ENCODE results near the gene CEMIP.

The CEMIP gene

DNA sequence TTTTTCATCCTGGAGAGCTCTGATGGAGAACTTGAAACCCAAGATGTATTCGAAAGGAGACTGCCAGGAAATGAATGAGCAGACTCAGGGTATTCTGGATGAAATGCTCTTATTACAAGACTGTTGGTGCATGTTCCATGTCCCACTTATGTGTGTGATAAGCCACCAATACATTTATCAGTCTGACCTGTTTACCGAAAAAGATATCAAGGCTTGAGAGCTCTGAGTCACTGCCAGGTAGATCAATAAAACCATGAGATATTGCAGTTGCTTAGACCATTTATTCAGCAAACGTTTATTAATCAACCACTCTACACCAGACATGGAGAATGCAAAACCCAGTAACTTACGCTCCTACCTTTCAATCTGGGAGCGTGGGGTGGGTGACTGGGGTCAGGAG lies 17.2 kb downstream of the CEMIP start:
- ChIA-PET POLR2A (no interaction called here), CTCF (no interaction called here)
- TF ChIP-seq NFRKB (IDR thresholded peaks at IDR 0.05), result no peak
- DNase-seq (ENCODE audit: extremely low spot score), result no peak

DNA sequence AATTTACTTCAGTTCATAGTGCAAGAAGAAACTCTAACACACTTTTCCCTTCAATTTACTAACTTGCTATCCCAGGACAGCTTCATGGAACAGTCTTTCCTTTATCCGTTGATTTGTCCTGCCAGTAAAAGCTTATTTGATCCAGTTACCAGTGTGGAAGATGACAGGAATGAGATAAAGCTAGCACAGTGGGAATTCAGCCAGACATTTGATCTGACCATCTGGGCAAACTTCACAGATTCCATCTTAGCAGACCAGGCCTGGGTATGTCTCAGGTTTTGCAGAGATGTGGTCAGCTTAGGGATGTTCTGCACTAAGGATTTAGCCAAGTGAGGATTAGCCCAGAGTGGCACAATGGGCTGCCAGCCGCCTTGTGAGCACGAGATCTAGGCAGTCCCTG lies 19.7 kb downstream of the CEMIP start:
- TF ChIP-seq ELF4 (IDR thresholded peaks at IDR 0.05), result no peak
- CTCF ChIA-PET, result interaction anchor here (0.6 kb wide), 1 partner anchor 327 kb away, joined by 3 read pairs; no protein-coding TSS in a partner anchor
- POLR2A ChIA-PET, result no interaction called here
- DNase-seq (ENCODE audit: extremely low spot score), result no peak

DNA sequence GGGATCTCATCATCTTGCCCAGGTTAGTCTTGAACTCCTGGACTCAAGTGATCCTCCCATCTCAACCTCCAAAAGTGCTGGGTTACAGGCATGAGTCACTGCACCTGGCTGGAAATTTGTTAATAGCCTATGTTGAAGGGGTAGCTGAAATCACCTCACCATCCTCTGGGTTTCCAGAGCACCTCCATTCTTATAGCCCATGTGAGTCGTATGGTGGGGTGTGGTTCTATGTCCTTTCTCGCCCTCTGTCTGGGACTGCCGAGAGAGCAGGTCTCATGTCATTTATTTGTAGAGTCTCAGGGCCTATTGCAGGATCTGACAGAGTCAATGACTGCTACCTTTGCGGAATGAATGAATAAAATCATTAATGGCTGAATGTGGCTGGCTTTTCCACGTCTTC lies 20.9 kb downstream of the CEMIP start:
- POLR2A ChIA-PET, result no interaction called here
- TF ChIP-seq FOXA1 (IDR thresholded peaks at IDR 0.05) (no peak), NFRKB (IDR thresholded peaks at IDR 0.05) (no peak), FOXK2 (IDR thresholded peaks at IDR 0.05) (no peak), TARDBP (IDR thresholded peaks at IDR 0.05) (no peak), BHLHE40 (IDR thresholded peaks at IDR 0.05; ENCODE audit: borderline replicate concordance) (no peak)
- no peak for DNase-seq (ENCODE audit: extremely low spot score)
- CTCF ChIA-PET, result interaction anchor here (1.2 kb wide), 1 partner anchor 21 kb away, joined by 3 read pairs; the partner anchor contains the start of gene CEMIP

DNA sequence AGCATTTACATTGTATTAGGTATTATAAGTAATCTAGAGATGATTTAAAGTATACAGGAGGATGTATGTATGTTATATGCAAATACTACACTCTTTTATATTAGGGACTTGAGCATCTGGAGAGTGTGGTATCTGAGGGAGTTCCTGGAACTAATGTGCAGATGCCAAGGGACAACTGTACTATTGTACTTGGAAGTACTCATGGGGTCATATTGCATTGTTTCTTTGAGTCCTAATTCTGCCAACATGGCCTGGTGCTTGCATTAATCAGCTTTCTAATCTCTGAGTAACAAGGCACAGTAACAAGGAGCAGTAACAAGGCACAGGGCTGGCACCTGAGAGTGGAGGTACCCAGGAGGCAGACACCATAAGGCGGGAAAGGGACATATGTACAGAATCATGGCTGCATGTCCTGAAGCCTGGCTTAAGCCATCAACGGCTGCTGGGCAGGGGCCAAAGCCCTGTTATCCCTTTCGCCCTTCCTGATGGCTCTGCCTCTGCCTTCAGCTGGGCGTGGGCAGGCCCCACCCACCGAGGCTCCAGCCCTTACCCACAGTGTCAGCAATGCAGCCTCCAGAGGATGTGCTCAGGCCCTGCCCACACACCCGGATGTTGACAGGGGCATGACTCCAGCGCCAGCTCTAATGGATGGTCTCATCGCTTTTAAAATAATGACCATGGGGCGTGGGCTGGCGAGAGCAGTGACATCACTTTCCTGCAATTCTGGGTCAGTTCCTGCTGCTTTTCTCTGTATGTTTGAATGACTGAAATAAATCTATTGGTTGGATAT lies 22.9 kb downstream of the CEMIP start:
- POLR2A ChIA-PET, result no interaction called here
- TF ChIP-seq SUZ12 (IDR thresholded peaks at IDR 0.05) (no peak), L3MBTL2 (conservative IDR thresholded peaks at IDR 0.05) (no peak), ELF4 (IDR thresholded peaks at IDR 0.05) (no peak), SP1 (IDR thresholded peaks at IDR 0.05) (no peak), HDGF (IDR thresholded peaks at IDR 0.05; ENCODE audit: borderline replicate concordance) (no peak), FOXK2 (IDR thresholded peaks at IDR 0.05) (no peak), NFRKB (IDR thresholded peaks at IDR 0.05) (no peak), ZNF384 (IDR thresholded peaks at IDR 0.05) (no peak), ARNT (IDR thresholded peaks at IDR 0.05) (no peak), FOXM1 (IDR thresholded peaks at IDR 0.05; ENCODE audit: borderline replicate concordance) (no peak), FOXA1 (IDR thresholded peaks at IDR 0.05) (no peak), BHLHE40 (IDR thresholded peaks at IDR 0.05; ENCODE audit: borderline replicate concordance) (no peak), CTBP1 (IDR thresholded peaks at IDR 0.05; ENCODE audit: borderline replicate concordance) (no peak), LEF1 (IDR thresholded peaks at IDR 0.05; ENCODE audit: borderline replicate concordance) (no peak), TARDBP (IDR thresholded peaks at IDR 0.05) (no peak)
- TF ChIP-seq, protein P1, sequence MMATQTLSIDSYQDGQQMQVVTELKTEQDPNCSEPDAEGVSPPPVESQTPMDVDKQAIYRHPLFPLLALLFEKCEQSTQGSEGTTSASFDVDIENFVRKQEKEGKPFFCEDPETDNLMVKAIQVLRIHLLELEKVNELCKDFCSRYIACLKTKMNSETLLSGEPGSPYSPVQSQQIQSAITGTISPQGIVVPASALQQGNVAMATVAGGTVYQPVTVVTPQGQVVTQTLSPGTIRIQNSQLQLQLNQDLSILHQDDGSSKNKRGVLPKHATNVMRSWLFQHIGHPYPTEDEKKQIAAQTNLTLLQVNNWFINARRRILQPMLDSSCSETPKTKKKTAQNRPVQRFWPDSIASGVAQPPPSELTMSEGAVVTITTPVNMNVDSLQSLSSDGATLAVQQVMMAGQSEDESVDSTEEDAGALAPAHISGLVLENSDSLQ (IDR thresholded peaks at IDR 0.05), result no peak
- DNase-seq (ENCODE audit: extremely low spot score), result no peak
- CTCF ChIA-PET, result no interaction called here

DNA sequence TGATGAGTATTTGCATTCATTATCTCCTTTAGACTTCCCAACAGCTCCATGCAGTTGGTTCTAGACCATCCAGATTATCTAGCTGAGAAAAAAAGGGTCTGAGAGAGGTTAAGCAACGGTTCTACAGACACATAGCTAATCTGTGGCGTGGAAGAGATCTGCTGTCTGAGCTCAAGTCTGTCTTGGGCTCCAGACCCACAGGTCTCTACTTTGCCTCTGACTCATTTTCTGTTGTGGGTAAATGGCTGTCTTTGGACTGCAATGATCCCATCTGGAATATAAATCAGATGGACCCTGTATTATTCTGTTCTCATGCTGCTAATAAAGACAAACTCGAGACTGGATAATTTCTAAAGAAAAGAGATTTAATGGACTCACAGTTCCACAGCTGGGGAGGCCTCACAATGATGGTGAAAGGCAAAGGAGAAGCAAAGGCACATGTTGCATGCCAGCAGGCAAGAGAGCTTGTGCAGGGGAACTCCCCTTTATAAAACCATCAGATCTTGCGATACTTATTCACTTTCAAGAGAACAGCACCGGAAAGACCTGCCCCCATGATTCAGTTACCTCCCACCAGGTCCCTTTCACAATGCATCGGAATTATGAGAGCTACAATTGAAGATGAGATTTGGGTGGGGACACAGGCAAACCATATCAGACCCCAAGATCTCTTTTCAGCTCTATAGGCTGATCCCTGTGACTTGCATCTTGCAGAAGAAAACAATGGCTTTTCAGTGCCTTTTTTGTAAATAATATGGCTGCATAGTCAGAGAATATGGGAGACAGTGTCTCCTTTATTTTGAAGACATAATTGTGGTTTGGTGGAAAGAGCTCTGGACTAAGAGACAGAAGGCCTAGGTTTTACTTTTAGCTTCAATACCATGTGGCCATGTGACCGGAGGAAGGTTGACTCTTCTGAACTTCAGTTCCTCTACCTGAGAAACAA lies 24.7 kb downstream of the CEMIP start:
- CTCF ChIA-PET, result interaction anchor here (0.5 kb wide), 1 partner anchor 143 kb away, joined by 3 read pairs; no protein-coding TSS in a partner anchor
- POLR2A ChIA-PET, result no interaction called here
- DNase-seq (ENCODE audit: extremely low spot score), result no peak
- no peak for TF ChIP-seq FOXM1 (IDR thresholded peaks at IDR 0.05; ENCODE audit: borderline replicate concordance)
- TF ChIP-seq CTBP1 (IDR thresholded peaks at IDR 0.05; ENCODE audit: borderline replicate concordance), result no peak
- no peak for TF ChIP-seq HDGF (IDR thresholded peaks at IDR 0.05; ENCODE audit: borderline replicate concordance)
- TF ChIP-seq, protein P1 (IDR thresholded peaks at IDR 0.05), result no peak
- TF ChIP-seq SP1 (IDR thresholded peaks at IDR 0.05), result no peak
- no peak for TF ChIP-seq FOXK2 (IDR thresholded peaks at IDR 0.05)
- TF ChIP-seq NFRKB (IDR thresholded peaks at IDR 0.05), result no peak
- no peak for TF ChIP-seq FOXA1 (IDR thresholded peaks at IDR 0.05)
- no peak for TF ChIP-seq LEF1 (IDR thresholded peaks at IDR 0.05; ENCODE audit: borderline replicate concordance)
- no peak for TF ChIP-seq TARDBP (IDR thresholded peaks at IDR 0.05)
- no peak for TF ChIP-seq L3MBTL2 (conservative IDR thresholded peaks at IDR 0.05)
- TF ChIP-seq ARNT (IDR thresholded peaks at IDR 0.05), result no peak
- no peak for TF ChIP-seq BHLHE40 (IDR thresholded peaks at IDR 0.05; ENCODE audit: borderline replicate concordance)
- TF ChIP-seq ELF4 (IDR thresholded peaks at IDR 0.05), result no peak
- TF ChIP-seq SUZ12 (IDR thresholded peaks at IDR 0.05), result no peak
- TF ChIP-seq ZNF384 (IDR thresholded peaks at IDR 0.05), result no peak

DNA sequence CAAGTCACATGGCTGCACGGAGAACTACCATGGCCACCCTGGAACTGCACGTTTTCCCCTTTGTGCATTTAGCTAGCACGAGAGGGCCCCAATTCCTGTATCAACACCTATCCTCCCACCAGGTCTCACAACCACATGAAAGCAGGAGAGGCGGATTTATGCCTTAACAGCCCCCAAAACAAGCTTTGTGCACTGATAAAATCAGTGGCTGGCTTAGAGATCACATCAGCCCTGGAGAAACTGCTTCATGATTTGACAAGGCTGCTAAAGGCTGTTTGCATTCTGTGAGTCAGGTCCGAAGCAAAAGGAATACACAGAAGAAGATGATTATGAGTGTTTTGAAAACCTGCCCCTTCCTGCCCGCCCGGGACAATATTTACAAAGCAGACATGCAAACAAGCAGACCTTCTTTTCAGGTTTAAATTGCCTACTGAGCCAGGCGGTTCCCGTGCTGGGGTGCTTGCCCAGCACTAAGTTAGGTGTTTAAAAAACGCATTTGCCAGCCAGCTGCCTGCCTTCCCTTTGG lies 25.9 kb downstream of the CEMIP start:
- ChIA-PET POLR2A (no interaction called here), CTCF (interaction anchor here (0.7 to 1.5 kb wide), 5 partner anchors 26 to 461 kb away, joined by 3 to 5 read pairs (median 3); partner anchors contain the start of gene CEMIP)
- TF ChIP-seq FOXA1 (IDR thresholded peaks at IDR 0.05), result no peak
- no peak for TF ChIP-seq FOXM1 (IDR thresholded peaks at IDR 0.05; ENCODE audit: borderline replicate concordance)
- TF ChIP-seq, protein P1 (IDR thresholded peaks at IDR 0.05), result no peak
- no peak for DNase-seq (ENCODE audit: extremely low spot score)
